Prostate gland (tissue), 2 donors: ENCODE measurements around the gene NHS.

Experiments used
- POLR2A ChIP-seq: fragments of 450-650 bp; IDR thresholded peaks from one replicate; pipeline ENCODE4 v1.6.1; 2016; ENCODE audit warnings: antibody characterized with exemption, mild to moderate bottlenecking
- POLR2AphosphoS5 ChIP-seq: sonication (generic); formaldehyde crosslinking; IDR thresholded peaks from one replicate; pipeline ENCODE4 v1.6.1; 2017; ENCODE audit warnings: antibody characterized with exemption
- TF ChIP-seq, protein P1 (sequence below), 4 experiments: fragments of 200-600 bp in 2 of 4; fragments of 450-650 bp in 2 of 4; sonication (generic) in 2 of 4; IDR thresholded peaks; 1 replicate in 3 of 4; 2 replicates in 1 of 4; pipeline ENCODE4 v1.5.1; 2016 to 2019; ENCODE audit warnings: antibody characterized with exemption in 4 of 4, mild to moderate bottlenecking in 2 of 4, moderate library complexity in 2 of 4

DNA sequence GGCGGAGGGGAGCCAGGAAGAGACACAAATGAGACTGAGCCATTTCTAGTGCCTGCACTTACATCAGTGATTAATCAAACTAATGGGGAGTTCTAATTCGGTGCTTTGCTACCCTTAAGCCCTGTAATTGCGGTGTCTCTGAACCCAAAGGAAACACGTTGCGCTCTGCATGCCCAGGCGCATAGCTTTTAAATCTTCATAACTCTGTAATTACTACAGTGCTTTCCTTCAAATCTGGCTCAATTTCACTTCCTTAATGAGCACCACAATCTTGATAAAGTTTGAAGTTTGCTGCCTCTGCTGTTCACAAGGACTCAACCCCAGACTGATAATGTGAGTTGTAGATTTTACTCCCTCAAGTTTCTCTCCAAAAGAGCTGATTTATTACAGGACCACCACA is 5.7 kb upstream of the NHS start:
- TF ChIP-seq, protein P1, sequence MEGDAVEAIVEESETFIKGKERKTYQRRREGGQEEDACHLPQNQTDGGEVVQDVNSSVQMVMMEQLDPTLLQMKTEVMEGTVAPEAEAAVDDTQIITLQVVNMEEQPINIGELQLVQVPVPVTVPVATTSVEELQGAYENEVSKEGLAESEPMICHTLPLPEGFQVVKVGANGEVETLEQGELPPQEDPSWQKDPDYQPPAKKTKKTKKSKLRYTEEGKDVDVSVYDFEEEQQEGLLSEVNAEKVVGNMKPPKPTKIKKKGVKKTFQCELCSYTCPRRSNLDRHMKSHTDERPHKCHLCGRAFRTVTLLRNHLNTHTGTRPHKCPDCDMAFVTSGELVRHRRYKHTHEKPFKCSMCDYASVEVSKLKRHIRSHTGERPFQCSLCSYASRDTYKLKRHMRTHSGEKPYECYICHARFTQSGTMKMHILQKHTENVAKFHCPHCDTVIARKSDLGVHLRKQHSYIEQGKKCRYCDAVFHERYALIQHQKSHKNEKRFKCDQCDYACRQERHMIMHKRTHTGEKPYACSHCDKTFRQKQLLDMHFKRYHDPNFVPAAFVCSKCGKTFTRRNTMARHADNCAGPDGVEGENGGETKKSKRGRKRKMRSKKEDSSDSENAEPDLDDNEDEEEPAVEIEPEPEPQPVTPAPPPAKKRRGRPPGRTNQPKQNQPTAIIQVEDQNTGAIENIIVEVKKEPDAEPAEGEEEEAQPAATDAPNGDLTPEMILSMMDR (IDR thresholded peaks at IDR 0.05): no peak
- TF ChIP-seq POLR2AphosphoS5 (no peak), POLR2A (no peak)
